ENCODE data around the gene MED27.
"Not testable (repeated sequence)": the region's sequence is repeated elsewhere in the genome, so short reads cannot be mapped to it uniquely, and the experiment has no call there.

The MED27 gene

DNA sequence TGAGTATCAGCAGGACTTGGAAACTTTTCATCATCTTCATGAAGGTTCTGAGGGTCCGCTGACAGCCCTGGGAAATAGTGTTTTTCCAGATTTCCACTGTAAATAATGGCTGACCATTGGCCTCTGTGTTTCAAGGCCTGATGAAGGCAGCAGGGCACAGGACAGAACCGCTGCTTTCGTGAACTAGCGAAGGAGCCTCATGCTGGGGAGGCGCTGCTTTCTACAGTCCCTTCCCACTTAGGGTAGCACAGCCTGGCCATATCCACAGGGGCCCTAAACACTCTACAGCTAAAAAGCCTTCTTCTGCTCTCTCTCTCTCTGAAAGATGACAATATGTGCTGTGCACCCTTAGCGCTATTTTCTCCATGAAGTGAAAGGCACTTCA is 118.2 kb downstream of the MED27 start:
- DNase-seq, result no peak

DNA sequence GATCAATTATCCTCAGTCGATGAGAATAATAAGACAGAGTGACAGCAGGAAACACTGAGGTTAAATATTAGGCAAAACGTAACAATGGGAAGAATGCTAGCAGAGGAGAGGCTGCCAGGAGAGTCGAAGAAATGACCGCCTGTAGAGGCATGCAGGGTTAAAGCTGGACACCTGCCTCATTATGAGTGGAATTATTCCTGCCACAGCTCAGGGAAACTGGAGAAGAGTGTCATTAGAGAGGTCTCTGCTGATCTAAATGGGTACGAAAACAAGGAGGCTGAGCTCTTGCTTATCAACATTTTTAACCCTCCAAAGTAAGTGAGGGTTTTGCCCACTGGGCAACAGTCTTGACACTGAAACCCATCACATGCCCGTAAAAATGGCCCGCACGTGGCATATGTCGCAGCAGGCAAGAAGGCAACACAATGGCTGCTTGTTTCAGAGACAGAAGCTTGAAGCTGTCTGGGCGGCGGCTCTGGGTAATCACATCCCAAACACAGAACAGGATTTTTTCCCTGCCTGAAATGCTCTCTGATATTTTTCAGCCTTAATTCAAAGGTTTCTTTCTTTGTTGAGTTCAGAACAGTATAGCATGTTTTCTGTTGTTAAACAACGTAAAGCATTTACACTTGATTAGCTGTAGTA is 118.7 kb downstream of the MED27 start:
- DNase-seq, result no peak

DNA sequence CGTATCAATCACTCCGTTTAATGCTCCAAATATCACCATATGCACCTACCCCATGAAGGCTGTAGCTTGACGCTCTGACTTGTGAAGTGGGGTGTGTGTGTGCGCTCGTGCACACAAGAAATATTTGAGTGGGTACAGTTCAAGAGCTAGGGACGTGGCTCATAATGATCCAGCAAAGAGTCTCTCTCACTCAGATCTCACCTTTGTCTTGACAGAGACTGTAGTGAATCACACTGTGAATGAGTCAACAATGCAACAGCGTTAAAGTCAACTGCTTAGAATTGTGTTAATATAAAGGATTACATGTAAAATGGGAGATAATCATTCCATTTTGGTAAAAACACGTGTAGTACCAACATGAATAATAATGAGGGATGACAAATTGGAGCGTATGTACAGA is 119.4 kb downstream of the MED27 start:
- DNase-seq, result no peak

DNA sequence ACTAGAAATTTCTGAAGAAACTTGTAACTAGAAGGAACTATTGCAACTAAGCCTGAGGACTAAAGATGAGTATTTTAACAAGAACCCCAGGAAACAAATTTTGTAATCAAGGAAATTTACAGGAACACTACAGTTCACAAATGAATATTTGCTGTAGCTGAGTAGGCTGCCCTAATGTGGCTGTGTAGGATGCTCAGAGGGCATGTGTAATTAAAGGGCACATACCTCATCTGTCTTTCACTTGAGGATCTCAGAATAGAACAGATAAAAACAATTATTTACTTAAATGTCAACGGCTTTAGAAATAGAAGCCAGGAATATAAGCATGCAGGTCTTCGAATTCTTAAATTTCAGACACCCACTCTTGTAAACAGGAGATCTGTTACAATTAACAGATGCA is 119.8 kb downstream of the MED27 start:
- DNase-seq, result no peak

DNA sequence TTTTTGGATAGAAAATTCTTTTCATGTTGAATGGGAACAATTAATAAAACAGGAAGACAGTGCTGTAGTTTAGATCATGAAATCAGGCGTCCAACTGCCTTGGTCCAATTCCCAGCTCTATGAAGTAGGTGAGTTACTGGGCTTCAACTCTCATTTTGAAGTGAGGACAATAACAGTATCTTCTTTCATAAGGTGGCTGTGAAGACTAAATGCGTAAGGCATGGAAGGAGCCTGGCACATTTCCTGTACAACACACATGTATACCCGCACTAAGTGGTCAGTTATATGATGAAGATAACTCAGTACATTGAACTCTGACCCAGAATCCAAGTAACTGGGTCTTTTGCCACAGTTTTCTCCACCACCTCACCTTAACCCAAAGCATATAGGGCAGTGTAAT is 120.6 kb downstream of the MED27 start:
- no peak for DNase-seq

DNA sequence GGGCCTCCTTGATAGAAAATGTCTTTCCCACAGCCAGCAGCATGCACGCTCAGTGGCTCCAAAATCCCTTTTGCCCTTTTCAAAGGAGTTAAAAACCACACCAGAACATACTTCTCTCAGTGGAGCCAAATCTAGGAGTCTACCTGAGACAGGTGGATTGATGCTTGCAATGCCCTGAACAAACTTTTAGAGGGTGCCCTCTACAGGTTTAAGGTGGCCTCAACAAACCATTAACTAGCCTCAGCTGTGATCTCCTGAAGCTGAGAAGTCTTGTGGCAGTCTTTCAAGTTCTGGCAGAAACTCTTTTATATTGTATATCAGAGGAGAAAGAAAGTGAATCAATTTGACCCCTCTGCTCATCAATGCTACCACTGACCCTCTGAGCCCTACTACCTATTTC is 125.4 kb downstream of the MED27 start:
- DNase-seq, result no peak

DNA sequence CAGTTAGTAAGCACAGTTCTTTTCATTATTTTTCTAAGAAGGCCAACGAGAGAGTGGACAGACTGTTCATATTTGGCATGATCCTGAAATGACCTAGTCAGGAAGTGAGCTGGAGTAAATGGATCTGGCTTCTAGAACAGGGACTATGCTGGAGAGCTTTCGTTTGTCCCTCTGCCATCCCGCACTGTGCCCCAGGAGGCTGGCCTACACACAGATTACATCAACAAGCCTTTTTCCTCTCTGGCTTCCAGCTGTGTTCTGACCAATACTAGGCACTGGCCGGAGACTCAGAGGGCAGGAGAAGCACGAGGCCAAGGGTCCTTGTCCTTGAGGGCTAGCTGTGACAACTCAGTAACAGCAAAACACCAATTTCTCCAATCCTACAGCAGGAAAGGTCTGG is 127.8 kb downstream of the MED27 start:
- no peak for DNase-seq

DNA sequence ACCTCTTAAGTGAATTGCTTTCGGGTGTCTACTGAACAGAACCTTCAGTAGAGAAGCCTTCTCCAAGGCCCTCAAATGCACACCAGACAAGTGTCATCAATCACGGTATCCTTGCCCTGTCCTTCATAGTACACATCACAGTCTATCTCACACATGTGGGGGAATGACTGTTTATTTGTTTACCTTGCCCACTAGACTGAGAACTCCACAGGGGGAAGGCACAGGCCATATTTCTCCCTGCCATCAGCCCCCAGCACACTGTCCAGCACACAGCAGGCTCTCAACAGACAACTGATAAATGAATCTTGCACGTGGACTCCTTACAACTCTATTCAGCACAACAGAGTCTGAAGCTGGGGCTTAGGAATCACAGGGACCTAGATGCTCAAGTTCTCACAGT is 128.5 kb downstream of the MED27 start:
- DNase-seq, result no peak

DNA sequence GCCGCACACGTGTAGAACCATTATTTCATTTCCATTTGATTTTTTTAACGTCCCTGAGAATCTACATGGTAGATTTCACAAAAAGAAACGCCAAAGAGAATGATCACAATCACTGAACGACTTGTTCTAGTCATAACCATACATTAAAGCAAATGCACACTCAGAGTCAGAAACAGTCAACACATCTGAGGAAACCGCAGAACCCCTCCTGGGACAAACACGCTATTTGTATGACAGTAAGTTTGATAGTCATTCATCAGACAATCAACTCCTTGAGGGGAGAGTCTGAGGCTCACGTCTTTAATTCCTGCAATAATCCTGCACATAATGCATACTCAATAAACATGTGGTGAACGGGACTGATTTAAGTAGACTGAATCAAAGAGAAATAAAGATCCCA is 129.2 kb downstream of the MED27 start:
- DNase-seq, result no peak

DNA sequence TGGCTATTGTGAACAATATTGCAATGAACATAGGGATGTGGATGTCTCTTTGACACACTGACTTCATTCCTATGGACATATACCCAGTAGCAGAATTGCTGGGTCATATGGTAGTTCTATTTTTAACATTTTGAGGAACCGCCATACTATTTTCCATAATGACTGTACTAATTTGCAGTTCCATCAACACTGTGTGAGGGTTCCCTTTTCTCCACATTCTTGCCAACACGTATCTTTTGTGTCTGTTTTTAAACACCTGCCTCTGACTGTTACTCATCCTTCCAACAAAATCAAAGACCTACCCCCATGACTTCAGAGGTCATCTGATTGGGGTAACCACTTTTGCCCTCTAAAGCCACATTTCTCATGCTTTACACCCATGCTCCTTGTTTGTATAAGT is 133.5 kb downstream of the MED27 start:
- no peak for DNase-seq

DNA sequence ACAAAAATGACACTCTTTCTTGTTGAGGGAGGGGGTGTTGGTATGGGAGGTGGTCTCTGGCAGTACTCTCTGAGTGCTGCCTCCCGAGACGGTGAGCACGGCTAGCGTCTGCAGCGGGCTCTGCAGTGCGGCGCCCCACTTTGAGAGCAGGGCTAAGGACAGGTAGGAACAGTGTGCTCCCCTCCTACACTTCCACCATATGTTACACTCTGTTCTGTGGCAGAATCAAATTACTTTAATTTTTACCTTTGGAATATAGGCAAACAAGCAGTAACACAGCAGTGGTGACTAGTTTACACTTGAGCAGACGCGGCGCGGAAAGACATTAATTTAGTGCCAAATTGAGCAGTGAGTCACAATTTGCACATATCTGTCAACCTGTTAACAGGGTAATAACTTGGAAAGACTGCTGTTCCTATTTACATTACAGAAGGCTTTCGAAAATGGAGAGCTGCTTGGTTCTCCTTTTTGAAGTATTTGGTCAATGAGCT is 136.3 kb downstream of the MED27 start:
- DNase-seq, result no peak

DNA sequence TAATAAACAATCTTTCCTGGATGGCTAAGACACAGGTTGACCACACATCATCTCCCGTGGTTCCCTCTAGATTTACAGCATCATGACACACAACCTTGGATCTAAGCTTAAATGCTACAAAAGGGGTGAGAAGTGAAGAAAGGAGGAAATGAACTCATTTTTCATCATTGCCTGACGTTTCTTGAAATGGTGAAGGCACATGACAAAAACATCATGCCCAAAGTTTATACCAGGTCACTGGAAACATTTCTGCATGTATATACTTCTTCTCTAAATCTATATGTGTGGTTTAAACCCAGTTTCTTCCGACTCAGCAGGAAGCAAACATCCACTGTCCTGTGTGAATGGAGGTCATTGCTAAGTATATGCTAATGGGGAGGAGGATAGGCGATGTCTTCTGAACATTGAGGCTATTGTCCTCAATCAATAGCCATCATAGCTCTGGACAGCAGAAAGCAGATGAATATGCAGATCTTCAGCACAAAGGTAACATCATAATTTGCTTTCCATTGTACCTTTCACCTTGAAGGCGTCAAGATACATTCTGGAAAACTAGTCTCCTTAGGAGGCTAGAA is 137.4 kb downstream of the MED27 start:
- no peak for DNase-seq

DNA sequence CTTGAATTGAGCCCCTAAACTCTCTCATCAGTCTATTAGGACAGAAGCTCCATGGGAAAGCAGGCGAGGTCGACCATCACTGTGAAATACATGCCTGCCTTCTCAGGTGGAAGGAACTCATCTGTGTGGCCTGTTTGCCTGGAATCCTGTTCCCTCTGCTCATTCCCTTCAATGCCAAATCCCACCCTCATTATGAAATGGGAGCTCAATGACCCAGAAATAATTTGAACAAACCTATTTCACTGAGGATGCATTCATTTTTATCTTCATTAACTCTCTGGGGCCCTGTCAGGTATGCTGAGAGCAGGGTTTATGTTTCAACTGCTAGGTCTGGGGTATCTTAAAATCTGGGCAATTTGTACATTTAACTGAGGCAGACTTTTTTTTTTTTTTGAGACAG is 142.2 kb downstream of the MED27 start:
- no peak for DNase-seq

DNA sequence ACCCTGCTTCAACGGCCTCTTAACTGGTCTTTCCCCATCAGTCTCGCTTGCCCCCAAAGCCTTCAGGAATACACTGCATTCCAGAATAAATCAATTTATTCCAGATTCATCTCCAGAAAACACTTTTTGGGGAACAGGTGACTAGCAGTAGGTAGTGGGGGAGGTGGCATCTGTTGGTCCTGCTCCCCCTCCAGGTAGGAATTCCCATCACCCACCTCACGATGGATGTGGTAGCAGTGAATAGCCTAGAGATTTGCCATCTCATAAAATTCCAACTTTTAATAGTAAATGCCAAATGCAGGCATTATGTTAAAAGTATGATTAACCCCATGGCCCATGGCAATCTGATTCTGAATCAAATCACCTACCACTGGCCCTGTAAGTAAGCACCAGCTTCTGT is 142.7 kb downstream of the MED27 start:
- DNase-seq, result no peak

DNA sequence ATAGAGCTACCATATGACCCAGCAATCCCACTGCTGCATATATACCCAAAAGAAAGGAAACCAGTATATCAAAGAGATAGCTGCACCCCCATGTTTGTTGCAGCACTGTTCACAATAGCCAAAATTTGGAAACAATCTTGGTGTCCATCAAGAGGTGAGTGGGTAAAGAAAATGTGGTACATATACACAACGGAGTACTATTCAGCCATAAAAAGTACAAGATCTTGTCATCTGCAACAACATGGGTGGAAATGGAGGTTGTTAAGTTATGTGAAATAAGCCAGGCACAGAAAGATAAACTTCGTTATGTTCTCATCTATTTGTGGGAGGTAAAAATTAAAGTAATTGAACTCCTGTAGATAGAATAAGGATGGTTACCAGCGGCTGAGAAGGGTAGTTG is 145.0 kb downstream of the MED27 start:
- DNase-seq, result no peak

DNA sequence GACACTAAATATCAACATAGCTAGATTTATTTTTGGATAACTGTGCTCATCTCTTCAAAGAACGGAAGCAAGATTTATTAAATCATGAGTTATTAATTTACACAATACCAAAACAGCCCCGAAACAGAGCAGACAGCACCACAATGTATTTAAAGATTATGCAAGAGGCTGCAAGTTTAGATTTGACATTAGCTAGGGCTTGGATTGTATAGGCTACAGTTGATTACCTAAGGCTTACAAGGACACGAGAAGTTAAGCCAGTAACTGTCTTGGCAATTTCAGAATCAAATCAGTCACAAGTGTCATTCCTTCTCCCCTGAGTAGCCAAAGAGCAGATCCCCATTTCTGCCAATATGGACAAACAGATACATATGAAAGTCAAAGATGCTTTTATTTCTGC is 152.6 kb downstream of the MED27 start:
- no peak for DNase-seq

DNA sequence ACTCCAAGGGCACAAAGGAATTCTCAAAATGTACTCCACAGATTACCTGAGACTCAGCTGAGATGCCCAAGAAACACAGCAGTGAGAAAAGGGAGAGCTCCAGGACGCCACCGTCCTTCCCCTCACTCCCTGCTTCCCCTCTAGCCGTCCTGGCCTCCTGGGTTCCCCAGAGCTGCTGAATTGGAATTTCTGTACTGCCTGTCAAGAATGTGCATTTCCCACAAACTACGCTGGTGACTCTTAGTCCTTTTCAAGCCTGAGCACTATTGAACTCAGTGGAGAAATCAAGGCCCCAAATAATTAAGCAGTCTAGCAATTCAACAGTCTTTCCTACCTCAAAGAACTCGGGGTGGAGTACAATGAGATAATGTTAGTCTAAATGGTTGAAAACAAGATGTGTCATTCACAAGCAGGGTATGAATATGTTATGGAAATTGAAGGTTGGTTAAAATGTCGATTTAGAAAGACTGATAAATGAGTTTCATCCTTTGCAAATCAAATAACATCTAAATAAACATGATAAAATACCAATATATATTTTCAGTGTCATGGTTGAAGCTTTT is 153.2 kb downstream of the MED27 start:
- no peak for DNase-seq

DNA sequence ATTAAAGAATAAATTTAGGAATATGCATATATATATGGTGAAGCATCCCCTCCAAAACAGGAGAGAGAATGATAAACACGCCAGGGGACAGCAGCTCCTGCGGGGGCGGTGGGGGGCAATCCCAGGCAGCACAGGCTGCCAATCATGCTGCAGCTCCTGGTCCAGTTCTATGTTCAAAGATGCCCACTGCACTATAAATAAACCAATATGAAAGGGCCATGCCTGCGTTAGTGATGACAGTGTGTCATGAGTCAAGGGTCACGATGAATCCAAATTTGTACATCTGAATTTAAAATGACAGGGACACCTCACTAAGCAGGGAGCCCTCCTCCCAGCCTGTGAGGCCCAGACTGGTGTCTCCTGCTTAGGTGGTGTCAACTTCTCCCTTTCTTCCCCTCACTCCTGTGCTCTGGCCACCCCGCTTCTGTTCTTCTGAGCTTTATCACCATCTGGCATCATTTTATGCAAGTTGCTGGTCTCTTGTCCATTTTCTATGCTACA is 153.9 kb downstream of the MED27 start:
- no peak for DNase-seq

DNA sequence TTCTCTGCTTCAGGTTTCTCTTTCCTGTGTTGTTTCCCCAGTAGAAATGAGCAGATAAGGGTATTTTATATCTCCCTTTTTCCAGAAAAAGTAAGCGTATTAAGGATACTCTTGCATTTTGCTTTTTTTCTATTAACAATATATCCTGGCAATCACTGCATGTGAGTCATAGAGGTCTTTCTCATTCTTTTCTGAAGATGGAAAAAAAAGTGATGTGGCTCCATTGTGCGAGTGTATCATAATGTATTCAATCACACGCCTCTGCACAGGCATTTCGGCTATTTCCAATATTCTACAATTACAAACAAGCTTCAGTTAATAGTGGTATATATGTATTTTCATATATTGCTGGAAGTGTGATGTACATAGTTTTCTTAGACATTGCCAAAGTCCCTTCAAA is 155.9 kb downstream of the MED27 start:
- DNase-seq, result no peak

DNA sequence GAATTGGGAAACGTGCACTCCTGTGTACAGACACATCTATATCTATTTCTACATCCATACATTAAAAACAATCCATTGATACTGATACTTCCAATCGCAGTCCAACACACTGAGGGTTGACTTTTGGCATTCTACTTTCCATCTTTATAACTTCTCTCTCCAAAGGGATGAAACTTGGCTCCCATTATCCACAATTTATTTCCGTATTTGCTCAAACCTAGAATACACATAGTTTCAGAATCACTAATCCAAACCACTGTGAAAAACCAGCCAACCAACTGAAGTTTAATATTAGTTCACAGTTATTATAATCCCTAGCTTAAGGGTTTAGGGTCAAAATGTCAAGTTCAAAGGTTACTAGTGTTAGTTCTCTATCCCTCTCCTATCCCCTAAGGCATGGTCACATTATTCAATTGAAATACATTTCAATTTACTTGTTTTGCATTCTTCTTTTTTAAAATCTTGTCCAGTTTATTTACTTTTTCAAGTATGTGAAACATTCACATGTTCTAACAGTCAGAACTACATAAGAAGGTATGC is 156.5 kb downstream of the MED27 start:
- no peak for DNase-seq

DNA sequence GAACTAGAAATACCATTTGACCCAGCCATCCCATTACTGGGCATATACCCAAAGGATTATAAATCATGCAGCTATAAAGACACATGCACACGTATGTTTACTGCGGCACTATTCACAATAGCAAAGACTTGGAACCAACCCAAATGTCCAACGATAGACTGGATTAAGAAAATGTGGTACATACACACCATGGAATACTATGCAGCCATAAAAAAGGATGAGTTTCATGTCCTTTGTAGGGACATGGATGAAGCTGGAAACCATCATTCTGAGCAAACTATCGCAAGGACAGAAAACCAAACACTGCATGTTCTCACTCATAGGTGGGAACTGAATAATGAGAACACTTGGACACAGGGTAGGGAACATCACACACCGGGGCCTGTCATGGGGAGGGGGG is 158.0 kb downstream of the MED27 start:
- DNase-seq, result not testable (repeated sequence)

DNA sequence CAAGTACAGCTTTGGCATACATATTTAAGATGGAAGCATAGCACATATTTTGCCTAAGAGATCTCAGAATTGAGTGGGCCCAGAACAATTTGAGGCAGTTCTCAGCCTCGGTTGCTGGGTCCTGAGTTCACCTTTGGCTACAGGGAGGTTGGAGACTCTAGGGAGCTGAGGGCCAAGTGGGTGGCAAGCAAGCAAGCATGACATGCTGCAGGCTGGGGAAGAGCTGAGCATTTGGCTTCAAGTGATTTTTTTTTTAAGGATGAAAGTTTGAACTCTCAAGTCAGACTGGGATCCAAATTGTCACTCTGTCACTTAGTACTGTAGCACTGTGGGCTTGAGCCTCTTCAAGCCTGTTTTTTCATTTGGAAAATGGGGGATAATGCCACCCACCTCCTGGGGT is 160.5 kb downstream of the MED27 start:
- no peak for DNase-seq

DNA sequence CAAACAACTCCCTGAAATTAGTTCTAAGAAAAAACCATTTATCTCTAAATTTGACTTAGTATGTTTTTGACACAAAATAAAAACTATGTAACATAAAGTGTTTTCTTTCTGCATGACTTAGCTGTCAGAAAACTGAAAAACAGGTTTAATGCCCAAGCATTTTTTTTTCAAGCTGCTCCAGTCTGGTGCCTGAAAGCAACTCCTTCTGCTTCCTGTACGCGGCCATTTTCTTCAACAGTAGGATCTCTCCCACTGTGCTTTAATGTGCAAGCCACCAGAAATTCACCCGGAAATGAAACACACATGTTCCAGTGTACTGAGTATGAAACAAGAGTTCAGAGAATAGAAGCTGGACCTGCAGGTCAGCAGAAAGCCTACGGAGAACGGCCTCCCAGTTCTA is 161.2 kb downstream of the MED27 start:
- no peak for DNase-seq

DNA sequence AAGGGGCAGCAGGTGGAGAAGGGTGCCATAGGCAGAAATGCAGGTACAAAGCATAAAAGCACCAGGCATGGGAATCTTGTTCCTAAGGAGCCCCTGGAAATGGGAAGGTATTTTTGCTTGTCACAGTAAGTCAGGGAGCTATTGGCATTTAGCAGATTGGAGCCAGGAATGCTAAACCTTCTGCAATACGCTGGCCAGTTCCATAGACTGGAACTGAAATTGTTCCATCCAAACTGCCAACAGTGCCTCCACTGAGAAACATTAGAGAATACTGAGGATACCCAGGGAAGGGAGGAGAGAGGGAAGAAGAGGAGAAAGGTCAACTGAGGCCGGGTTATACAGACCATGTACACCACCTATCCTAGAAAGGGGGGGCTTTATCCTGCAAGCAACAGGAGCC is 162.7 kb downstream of the MED27 start:
- DNase-seq, result no peak

DNA sequence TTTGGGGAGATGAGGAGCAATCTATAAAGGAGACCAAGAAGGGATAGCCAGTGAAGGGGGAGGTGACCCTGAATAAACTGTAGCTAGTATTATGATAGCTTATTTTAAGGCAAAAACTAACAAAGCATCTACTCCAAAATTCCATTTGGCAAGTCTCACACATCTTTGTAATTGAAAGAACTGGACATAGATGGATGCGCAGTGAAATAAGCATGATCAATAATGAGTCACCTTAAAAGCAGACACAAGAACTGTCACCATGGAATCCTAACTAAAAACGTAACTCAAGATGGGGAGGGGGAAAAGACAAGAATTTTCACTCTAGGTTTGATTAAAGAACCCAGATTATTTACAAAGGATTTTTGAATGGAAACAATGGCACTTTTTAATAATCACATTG is 164.5 kb downstream of the MED27 start:
- DNase-seq, result no peak

Data from NCI-H187 (cell line).